ENCODE measurements around the gene CERS2. TPM values are rescaled to one million over a fixed set of nuclear protein-coding genes. Genes with fewer than 3 reads are reported as not detected.

The CERS2 gene
- total RNA-seq, 1 experiment from 2014 or later, result 348 TPM

DNA sequence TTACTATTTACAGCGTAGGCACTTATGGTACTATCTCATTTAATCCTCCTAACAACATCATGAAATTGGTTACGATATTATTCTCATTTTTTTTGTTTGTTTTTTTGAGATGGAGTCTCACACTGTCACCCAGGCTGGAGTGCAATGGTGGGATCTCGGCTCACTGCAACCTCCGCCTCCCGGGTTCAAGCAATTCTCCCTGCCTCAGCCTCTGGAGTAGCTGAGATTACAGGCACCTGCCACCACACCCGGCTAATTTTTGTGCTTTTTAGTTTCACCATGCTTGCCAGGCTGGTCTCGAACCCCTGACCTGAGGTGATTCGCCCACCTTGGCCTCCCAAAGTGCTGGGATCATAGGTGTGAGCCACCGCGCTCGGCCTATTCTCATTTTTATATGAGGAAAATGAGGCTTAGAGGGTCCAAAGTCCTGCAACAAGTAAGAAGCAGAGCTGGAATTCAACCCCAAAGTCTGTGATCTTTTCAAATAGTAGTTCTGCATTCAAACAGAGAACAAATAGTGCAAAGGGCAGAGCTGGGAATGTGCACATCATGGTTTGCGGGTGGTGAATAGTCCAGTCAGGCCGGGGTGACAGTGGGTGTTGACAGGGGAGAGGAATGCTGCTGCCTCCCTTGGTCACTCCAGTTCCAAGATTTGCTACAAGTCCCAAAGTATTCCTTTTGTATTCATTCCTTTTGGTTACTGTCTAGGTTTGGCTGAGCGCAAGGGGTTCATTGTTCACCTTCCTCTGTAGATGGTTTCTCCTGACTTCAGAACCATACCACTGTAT lies 38.2 kb upstream of the CERS2 start:
- no peak for TF ChIP-seq TCF7L2 (IDR thresholded peaks at IDR 0.05; ENCODE audit: low read depth, low read length)
- TF ChIP-seq, protein P1, sequence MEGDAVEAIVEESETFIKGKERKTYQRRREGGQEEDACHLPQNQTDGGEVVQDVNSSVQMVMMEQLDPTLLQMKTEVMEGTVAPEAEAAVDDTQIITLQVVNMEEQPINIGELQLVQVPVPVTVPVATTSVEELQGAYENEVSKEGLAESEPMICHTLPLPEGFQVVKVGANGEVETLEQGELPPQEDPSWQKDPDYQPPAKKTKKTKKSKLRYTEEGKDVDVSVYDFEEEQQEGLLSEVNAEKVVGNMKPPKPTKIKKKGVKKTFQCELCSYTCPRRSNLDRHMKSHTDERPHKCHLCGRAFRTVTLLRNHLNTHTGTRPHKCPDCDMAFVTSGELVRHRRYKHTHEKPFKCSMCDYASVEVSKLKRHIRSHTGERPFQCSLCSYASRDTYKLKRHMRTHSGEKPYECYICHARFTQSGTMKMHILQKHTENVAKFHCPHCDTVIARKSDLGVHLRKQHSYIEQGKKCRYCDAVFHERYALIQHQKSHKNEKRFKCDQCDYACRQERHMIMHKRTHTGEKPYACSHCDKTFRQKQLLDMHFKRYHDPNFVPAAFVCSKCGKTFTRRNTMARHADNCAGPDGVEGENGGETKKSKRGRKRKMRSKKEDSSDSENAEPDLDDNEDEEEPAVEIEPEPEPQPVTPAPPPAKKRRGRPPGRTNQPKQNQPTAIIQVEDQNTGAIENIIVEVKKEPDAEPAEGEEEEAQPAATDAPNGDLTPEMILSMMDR (IDR thresholded peaks at IDR 0.05), result no peak
- TF ChIP-seq, protein P2, sequence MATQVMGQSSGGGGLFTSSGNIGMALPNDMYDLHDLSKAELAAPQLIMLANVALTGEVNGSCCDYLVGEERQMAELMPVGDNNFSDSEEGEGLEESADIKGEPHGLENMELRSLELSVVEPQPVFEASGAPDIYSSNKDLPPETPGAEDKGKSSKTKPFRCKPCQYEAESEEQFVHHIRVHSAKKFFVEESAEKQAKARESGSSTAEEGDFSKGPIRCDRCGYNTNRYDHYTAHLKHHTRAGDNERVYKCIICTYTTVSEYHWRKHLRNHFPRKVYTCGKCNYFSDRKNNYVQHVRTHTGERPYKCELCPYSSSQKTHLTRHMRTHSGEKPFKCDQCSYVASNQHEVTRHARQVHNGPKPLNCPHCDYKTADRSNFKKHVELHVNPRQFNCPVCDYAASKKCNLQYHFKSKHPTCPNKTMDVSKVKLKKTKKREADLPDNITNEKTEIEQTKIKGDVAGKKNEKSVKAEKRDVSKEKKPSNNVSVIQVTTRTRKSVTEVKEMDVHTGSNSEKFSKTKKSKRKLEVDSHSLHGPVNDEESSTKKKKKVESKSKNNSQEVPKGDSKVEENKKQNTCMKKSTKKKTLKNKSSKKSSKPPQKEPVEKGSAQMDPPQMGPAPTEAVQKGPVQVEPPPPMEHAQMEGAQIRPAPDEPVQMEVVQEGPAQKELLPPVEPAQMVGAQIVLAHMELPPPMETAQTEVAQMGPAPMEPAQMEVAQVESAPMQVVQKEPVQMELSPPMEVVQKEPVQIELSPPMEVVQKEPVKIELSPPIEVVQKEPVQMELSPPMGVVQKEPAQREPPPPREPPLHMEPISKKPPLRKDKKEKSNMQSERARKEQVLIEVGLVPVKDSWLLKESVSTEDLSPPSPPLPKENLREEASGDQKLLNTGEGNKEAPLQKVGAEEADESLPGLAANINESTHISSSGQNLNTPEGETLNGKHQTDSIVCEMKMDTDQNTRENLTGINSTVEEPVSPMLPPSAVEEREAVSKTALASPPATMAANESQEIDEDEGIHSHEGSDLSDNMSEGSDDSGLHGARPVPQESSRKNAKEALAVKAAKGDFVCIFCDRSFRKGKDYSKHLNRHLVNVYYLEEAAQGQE (IDR thresholded peaks at IDR 0.05; ENCODE audit: insufficient read depth in 1 of 2, low read depth in 2 of 2, low read length in 1 of 2), result no peak
- no peak for TF ChIP-seq POLR2AphosphoS5 (IDR thresholded peaks at IDR 0.05; ENCODE audit: low read depth, low read length)
- no peak for TF ChIP-seq SIN3A (IDR thresholded peaks at IDR 0.05; ENCODE audit: borderline replicate concordance, insufficient read depth, low read depth, low read length)
- Histone ChIP-seq H3K4me3 (ENCODE audit: low read depth in 2 of 2, low read length in 2 of 2) (no peak overlapping the region), H3K27ac (ENCODE audit: low read length) (no peak overlapping the region), H3K4me1 (ENCODE audit: control insufficient read depth, insufficient read depth, low read length) (peaks cover 7% of the 10 kb centered on the region), H3K27me3 (ENCODE audit: control insufficient read depth, insufficient read depth, low read length) (no peaks in the 10 kb centered on the region), H3K9me3 (ENCODE audit: control insufficient read depth, insufficient read depth, low read depth, low read length) (no peaks in the 10 kb centered on the region), H3K36me3 (ENCODE audit: control insufficient read depth, insufficient read depth, low read length) (no peaks in the 10 kb centered on the region)
- in situ Hi-C loops (cut with HindIII; ENCODE audit: low pct_unique_long_range_greater_than_20kb, low sequenced_read_pairs) (no loop called here), intact Hi-C loops (cut with micrococcal nuclease; ENCODE audit: unreplicated experiment) (no loop called here)
- no peak for ATAC-seq
- ChIA-PET POLR2A (no interaction called here), CTCF (no interaction called here)
- no TSS peak for BruUV-seq (replicated peaks)
- DNase-seq (ENCODE audit: low read depth, low spot score), result no peak

DNA sequence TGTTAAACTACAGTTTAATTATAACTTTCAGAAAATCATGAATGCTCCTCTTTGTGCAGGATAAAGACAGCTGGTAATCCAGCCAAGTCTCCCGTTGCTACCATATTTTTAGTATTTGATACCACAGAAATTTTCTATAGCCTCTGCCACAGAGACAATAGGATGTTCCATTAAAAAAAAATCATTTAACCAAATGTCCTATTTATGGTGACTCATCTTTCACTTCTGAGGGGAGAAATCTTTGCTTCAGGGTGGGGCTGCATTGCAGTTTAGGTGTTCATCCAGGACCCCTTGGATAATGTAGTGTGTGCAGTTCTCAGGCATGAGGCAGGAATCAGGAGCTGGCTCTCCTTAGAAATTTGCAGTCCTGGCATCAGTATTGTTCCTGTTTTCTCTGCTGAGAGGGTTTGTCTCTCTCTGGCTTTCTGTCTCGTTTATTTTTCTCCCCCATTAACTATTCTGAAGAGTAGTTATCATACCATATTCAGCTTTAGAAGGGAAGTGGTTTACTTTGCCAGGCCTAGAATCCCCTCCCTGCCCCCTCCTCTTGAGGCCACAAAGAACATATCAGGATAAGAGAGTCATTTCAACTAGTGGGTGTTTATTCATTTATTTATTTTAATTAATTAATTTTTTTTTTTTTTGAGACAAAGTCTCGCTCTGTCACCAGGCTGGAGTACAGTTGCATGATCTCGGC lies 36.7 kb upstream of the CERS2 start:
- no TSS peak for BruUV-seq (replicated peaks)
- in situ Hi-C loops (cut with HindIII; ENCODE audit: low pct_unique_long_range_greater_than_20kb, low sequenced_read_pairs) (no loop called here), intact Hi-C loops (cut with micrococcal nuclease; ENCODE audit: unreplicated experiment) (no loop called here)
- POLR2A ChIA-PET, result interaction anchor here (0.5 to 0.7 kb wide), 2 partner anchors 18 to 60 kb away, joined by 3 read pairs; no protein-coding TSS in a partner anchor
- Histone ChIP-seq H3K4me1 (ENCODE audit: control insufficient read depth, insufficient read depth, low read length) (peaks cover 7% of the 10 kb centered on the region), H3K9me3 (ENCODE audit: control insufficient read depth, insufficient read depth, low read depth, low read length) (no peaks in the 10 kb centered on the region), H3K27ac (ENCODE audit: low read length) (no peak overlapping the region), H3K27me3 (ENCODE audit: control insufficient read depth, insufficient read depth, low read length) (no peaks in the 10 kb centered on the region), H3K36me3 (ENCODE audit: control insufficient read depth, insufficient read depth, low read length) (no peaks in the 10 kb centered on the region), H3K4me3 (ENCODE audit: low read depth in 2 of 2, low read length in 2 of 2) (no peak overlapping the region)
- ATAC-seq, result no peak
- TF ChIP-seq, protein P2 (IDR thresholded peaks at IDR 0.05; ENCODE audit: insufficient read depth in 1 of 2, low read depth in 2 of 2, low read length in 1 of 2), result no peak
- TF ChIP-seq POLR2AphosphoS5 (IDR thresholded peaks at IDR 0.05; ENCODE audit: low read depth, low read length) (no peak), SIN3A (IDR thresholded peaks at IDR 0.05; ENCODE audit: borderline replicate concordance, insufficient read depth, low read depth, low read length) (no peak), TCF7L2 (IDR thresholded peaks at IDR 0.05; ENCODE audit: low read depth, low read length) (no peak)
- TF ChIP-seq, protein P1 (IDR thresholded peaks at IDR 0.05), result no peak
- no peak for DNase-seq (ENCODE audit: low read depth, low spot score)
- CTCF ChIA-PET, result interaction anchor here (0.7 kb wide), 1 partner anchor 17 kb away, joined by 5 read pairs; no protein-coding TSS in a partner anchor

Measured in Panc1 (cell line).